ENCODE results near the gene TNPO3. TPM values are rescaled to one million over a fixed set of nuclear protein-coding genes. Genes with fewer than 3 reads are reported as not detected.

TNPO3 gene
- polyA plus RNA-seq, 1 of the 3 experiments (the other 2 are of a cell fraction): 27.8 TPM

GRCh38 chr7:128989961-128990360 lies 65.0 kb downstream of the TNPO3 start:
- peaks cover 0 to 2% of the 10 kb centered on the region in 2 experiments; a peak in 2 of 4 replicates for H3K4me1 ChIP-seq (ENCODE audit: control insufficient read depth in 1 of 2, insufficient read depth in 2 of 2, low read depth in 1 of 2, low read length in 1 of 2)
- 0 out of 2 replicates have a peak, but pooled peaks cover under 1% of the 10 kb centered on the region for H3K79me2 ChIP-seq (ENCODE audit: insufficient read depth)
- POLR2A ChIA-PET: no interaction called here
- H3K9ac ChIP-seq: no peak overlapping the region
- H3K27me3 ChIP-seq (ENCODE audit: insufficient read depth): no peaks in the 10 kb centered on the region
- H3F3A ChIP-seq (replicated peaks; ENCODE audit: insufficient read depth): peaks cover 4% of the 10 kb centered on the region
- H3K9me3 ChIP-seq: no peaks in the 10 kb centered on the region
- DNase-seq: no peak
- TF ChIP-seq SMC3 (IDR thresholded peaks at IDR 0.05; ENCODE audit: low read depth, low read length) (no peak), TEAD4 (IDR thresholded peaks at IDR 0.05; ENCODE audit: borderline replicate concordance, insufficient read depth) (no peak)
- H3K4me2 ChIP-seq: no peak overlapping the region
- H3K4me3 ChIP-seq (ENCODE audit: low read depth in 2 of 2, low read length in 1 of 2): no peak overlapping the region
- H4K20me1 ChIP-seq (ENCODE audit: insufficient read depth): no peaks in the 10 kb centered on the region; the same call in 1 of the 2 replicates
- CTCF ChIA-PET: interaction anchor here (1.4 kb wide), 1 partner anchor 101 kb away, joined by 9 read pairs; no protein-coding TSS in a partner anchor
- H2AFZ ChIP-seq (ENCODE audit: low read depth): no peak overlapping the region
- peaks cover 75 to 95% of the 10 kb centered on the region in 2 experiments for H3K36me3 ChIP-seq (replicated peaks in 1 of 2; ENCODE audit: control insufficient read depth in 1 of 2, insufficient read depth in 2 of 2, low read length in 1 of 2)
- H3K9me2 ChIP-seq: no peaks in the 10 kb centered on the region
- WGBS (ENCODE audit: low lambda C conversion rate): 85% methylated on average over 9 of the region's 9 CpGs
- no peak overlapping the region for H3K27ac ChIP-seq (ENCODE audit: low read depth in 2 of 2, low read length in 1 of 2)

GRCh38 chr7:128988372-128988771 lies 66.5 kb downstream of the TNPO3 start:
- CTCF ChIA-PET: interaction anchor here (1.2 kb wide), 1 partner anchor 103 kb away, joined by 5 read pairs; no protein-coding TSS in a partner anchor
- Histone ChIP-seq H4K20me1 (ENCODE audit: insufficient read depth) (no peaks in the 10 kb centered on the region; the same call in 1 of the 2 replicates), H2AFZ (ENCODE audit: low read depth) (no peak overlapping the region), H3K79me2 (ENCODE audit: insufficient read depth) (no peaks in the 10 kb centered on the region), H3F3A (replicated peaks; ENCODE audit: insufficient read depth) (no peaks in the 10 kb centered on the region), H3K4me2 (no peak overlapping the region), H3K27me3 (ENCODE audit: insufficient read depth) (no peaks in the 10 kb centered on the region), H3K9me2 (no peaks in the 10 kb centered on the region), H3K9ac (no peak overlapping the region), H3K36me3 (replicated peaks in 1 of 2; ENCODE audit: control insufficient read depth in 1 of 2, insufficient read depth in 2 of 2, low read length in 1 of 2) (peaks cover 84 to 95% of the 10 kb centered on the region in 2 experiments), H3K27ac (ENCODE audit: low read depth in 2 of 2, low read length in 1 of 2) (no peak overlapping the region), H3K4me3 (ENCODE audit: low read depth in 2 of 2, low read length in 1 of 2) (no peak overlapping the region), H3K4me1 (ENCODE audit: control insufficient read depth in 1 of 2, insufficient read depth in 2 of 2, low read depth in 1 of 2, low read length in 1 of 2) (peaks cover 0 to 2% of the 10 kb centered on the region in 2 experiments; a peak in 2 of 4 replicates), H3K9me3 (no peaks in the 10 kb centered on the region)
- no peak for TF ChIP-seq ELF1 (IDR thresholded peaks at IDR 0.05)
- TF ChIP-seq GATA2 (CRISPR knock-in tag; IDR thresholded peaks at IDR 0.05): no peak
- no peak for TF ChIP-seq USF1 (IDR thresholded peaks at IDR 0.05; ENCODE audit: borderline replicate concordance, low read depth)
- TF ChIP-seq USF2 (IDR thresholded peaks at IDR 0.05; ENCODE audit: borderline replicate concordance, low read depth, low read length): no peak
- no peak for TF ChIP-seq PBX3 (IDR thresholded peaks at IDR 0.05)
- no peak for TF ChIP-seq IRF3 (IDR thresholded peaks at IDR 0.05; ENCODE audit: low read depth, low read length)
- TF ChIP-seq SIN3A (IDR thresholded peaks at IDR 0.05; ENCODE audit: borderline replicate concordance, low read depth, low read length): no peak
- DNase-seq: no peak
- POLR2A ChIA-PET: no interaction called here

Measured in SK-N-SH (cell line).